ENCODE results near the gene CLK1. TPM values are rescaled to one million over a fixed set of nuclear protein-coding genes. Genes with fewer than 3 reads are reported as not detected.

The CLK1 gene
- total RNA-seq = 100 to 1,000 TPM in 3 of 4 donors, 10 to 100 TPM in 1; 94.3 to 177 (median 108) TPM

- Histone ChIP-seq H3K4me1 (peaks cover 19 to 58% (median 49%) of the 10 kb centered on the region in 4 donors), H3K4me3 (peak within 1 kb of the TSS; percentile 76 to 98 (median 90)), H3K27me3 (peaks cover 0 to 3% (median 0%) of the 10 kb centered on the region in 4 donors), H3K27ac (replicated peaks in 1 of 4) (peak within 1 kb of the TSS; percentile 98 to 100 (median 100)), H3K9me3 (no peaks in the 10 kb centered on the region), H3K36me3 (peaks cover 1 to 28% (median 7%) of the 10 kb centered on the region in 4 donors)
- DNase-seq (ENCODE audit: extremely low spot score) = peak; percentile 98
- 3% methylated on average over 47 of the region's 89 CpGs for WGBS
- intact Hi-C loops (cut with DNase I) = loop anchor here (5.0 kb wide), 1 partner anchor 52 kb away; the partner anchor contains the start of gene BZW1
- peak; percentile 14 for TF ChIP-seq EP300 (IDR thresholded peaks at IDR 0.05)
- peak; percentile 96 for TF ChIP-seq POLR2A (IDR thresholded peaks at IDR 0.05; ENCODE audit: low read depth)
- no peak for TF ChIP-seq CTCF (IDR thresholded peaks at IDR 0.05)
- TF ChIP-seq POLR2AphosphoS5 (IDR thresholded peaks at IDR 0.05) = peak; percentile 100
These were observed at the start of gene CLK1 for GRCh38 chr2:200864176-200865034. Gene CLK1, minus strand, starts transcription at chr2:200864658. Its CDS starts 2,796 bp downstream, at chr2:200861862.

- H3K27me3 ChIP-seq = no peaks in the 10 kb centered on the region
- no peak for DNase-seq (ENCODE audit: extremely low spot score)
- H3K27ac ChIP-seq (replicated peaks in 1 of 4) = no peak overlapping the region
- no peaks in the 10 kb centered on the region for H3K9me3 ChIP-seq
- peaks cover 52 to 95% (median 71%) of the 10 kb centered on the region in 4 donors for H3K36me3 ChIP-seq
- TF ChIP-seq POLR2A (IDR thresholded peaks at IDR 0.05; ENCODE audit: low read depth) (no peak), CTCF (IDR thresholded peaks at IDR 0.05) (no peak), POLR2AphosphoS5 (IDR thresholded peaks at IDR 0.05) (no peak), EP300 (IDR thresholded peaks at IDR 0.05) (no peak)
- no peak overlapping the region for H3K4me3 ChIP-seq
- no peaks in the 10 kb centered on the region for H3K4me1 ChIP-seq
- intact Hi-C loops (cut with DNase I) = no loop called here
These were observed 49.2 kb upstream of the CLK1 start for GRCh38 chr2:200913654-200914053.

- TF ChIP-seq CTCF (IDR thresholded peaks at IDR 0.05) (no peak), EP300 (IDR thresholded peaks at IDR 0.05) (no peak), POLR2A (IDR thresholded peaks at IDR 0.05; ENCODE audit: low read depth) (no peak), POLR2AphosphoS5 (IDR thresholded peaks at IDR 0.05) (no peak)
- H3K4me3 ChIP-seq = no peak overlapping the region
- no peaks in the 10 kb centered on the region for H3K9me3 ChIP-seq
- H3K36me3 ChIP-seq = peaks cover 29 to 94% (median 55%) of the 10 kb centered on the region in 4 donors
- intact Hi-C loops (cut with DNase I) = no loop called here
- WGBS = 97% methylated on average over 4 of the region's 4 CpGs
- H3K27ac ChIP-seq (replicated peaks in 1 of 4) = no peak overlapping the region
- H3K4me1 ChIP-seq = peaks cover 0 to 3% (median 0%) of the 10 kb centered on the region in 4 donors
- H3K27me3 ChIP-seq = no peaks in the 10 kb centered on the region
- no peak for DNase-seq (ENCODE audit: extremely low spot score)
These were observed 45.5 kb upstream of the CLK1 start for GRCh38 chr2:200909958-200910357.

GRCh38 chr2:200905618-200906296 lies 41.3 kb upstream of the CLK1 start:
- 58% methylated on average over 2 of the region's 2 CpGs for WGBS

More at GRCh38 chr2:200905618-200906296, 41.3 kb upstream of the CLK1 start:
- TF ChIP-seq POLR2A (IDR thresholded peaks at IDR 0.05; ENCODE audit: low read depth) (no peak), CTCF (IDR thresholded peaks at IDR 0.05) (peak; percentile 48 to 68 (median 49)), EP300 (IDR thresholded peaks at IDR 0.05) (no peak), POLR2AphosphoS5 (IDR thresholded peaks at IDR 0.05) (peak in 1 of 2 donors; percentile 11)
- Histone ChIP-seq H3K4me1 (peaks cover 0 to 3% (median 0%) of the 10 kb centered on the region in 4 donors), H3K27me3 (no peaks in the 10 kb centered on the region), H3K27ac (replicated peaks in 1 of 4) (no peak overlapping the region), H3K4me3 (no peak overlapping the region), H3K9me3 (no peaks in the 10 kb centered on the region), H3K36me3 (peaks cover 18 to 89% (median 32%) of the 10 kb centered on the region in 4 donors)
- DNase-seq (ENCODE audit: extremely low spot score) = no peak
- intact Hi-C loops (cut with DNase I) = loop anchor here (2.0 kb wide), 1 partner anchor 159 kb away; no protein-coding TSS in a partner anchor
